Duodenal mucosa (tissue), 2 donors: ENCODE measurements around the gene BICRA.
A peak's percentile ranks its signal among the peaks of the same experiment; 100 is the strongest.
"Not testable (repeated sequence)": the region's sequence is repeated elsewhere in the genome, so short reads cannot be mapped to it uniquely, and the experiment has no call there.

ENCODE experiments used
- H3K27ac ChIP-seq: one replicate; pipeline ENCODE4 v1.7.0; 2013; ENCODE audit warnings: low read depth, low read length
- H3K27me3 ChIP-seq, 2 donors: one replicate each; pipeline ENCODE4 v1.7.0; 2013; ENCODE audit warnings: low read length in 2 of 2, control low read depth in 1 of 2; ENCODE audit not compliant: insufficient read depth in 2 of 2, control insufficient read depth in 1 of 2
- H3K36me3 ChIP-seq, 2 donors: one replicate each; pipeline ENCODE4 v1.7.0; 2013; ENCODE audit warnings: low read length in 2 of 2, control low read depth in 1 of 2; ENCODE audit not compliant: insufficient read depth in 2 of 2, control insufficient read depth in 1 of 2
- H3K4me1 ChIP-seq, 2 donors: one replicate each; pipeline ENCODE4 v1.7.0; 2013; ENCODE audit warnings: low read length in 2 of 2, control low read depth in 1 of 2; ENCODE audit not compliant: insufficient read depth in 2 of 2, control insufficient read depth in 1 of 2
- H3K4me3 ChIP-seq, 2 donors: one replicate each; pipeline ENCODE4 v1.7.0; 2013; ENCODE audit warnings: low read length in 2 of 2, low read depth in 1 of 2
- H3K9ac ChIP-seq, 2 donors: one replicate each; pipeline ENCODE4 v1.7.0; 2013; ENCODE audit warnings: low read length in 2 of 2, low read depth in 1 of 2
- H3K9me3 ChIP-seq, 2 donors: one replicate each; pipeline ENCODE4 v1.7.0; 2013; ENCODE audit warnings: low read length in 2 of 2, control low read depth in 1 of 2; ENCODE audit not compliant: control insufficient read depth in 1 of 2

Gene BICRA

GRCh38 chr19:47630594-47630993, 21.7 kb downstream of the BICRA start:
- no peaks in the 10 kb centered on the region for H3K9me3 ChIP-seq
- H3K27me3 ChIP-seq = no peaks in the 10 kb centered on the region
- H3K4me1 ChIP-seq = peaks cover 22 to 38% of the 10 kb centered on the region in 2 donors
- no peak overlapping the region for H3K9ac ChIP-seq
- no peak overlapping the region for H3K27ac ChIP-seq
- no peak overlapping the region for H3K4me3 ChIP-seq
- H3K36me3 ChIP-seq = no peaks in the 10 kb centered on the region

- Histone ChIP-seq H3K9me3 (no peaks in the 10 kb centered on the region), H3K9ac (no peak overlapping the region), H3K36me3 (no peaks in the 10 kb centered on the region), H3K4me3 (no peak overlapping the region), H3K4me1 (peaks cover 15 to 33% of the 10 kb centered on the region in 2 donors), H3K27ac (no peak overlapping the region), H3K27me3 (no peaks in the 10 kb centered on the region)
These were observed 22.9 kb downstream of the BICRA start for GRCh38 chr19:47631681-47632446.

- H3K36me3 ChIP-seq = no peaks in the 10 kb centered on the region
- H3K27ac ChIP-seq = no peak overlapping the region
These were observed 24.6 kb downstream of the BICRA start for GRCh38 chr19:47633517-47633916.

GRCh38 chr19:47633996-47634395, 25.1 kb downstream of the BICRA start:
- no peaks in the 10 kb centered on the region for H3K36me3 ChIP-seq
- H3K4me1 ChIP-seq = peaks cover 9 to 21% of the 10 kb centered on the region in 2 donors
- peak overlapping the region in 1 of 2 donors; percentile 32 for H3K9ac ChIP-seq
- H3K9me3 ChIP-seq = no peaks in the 10 kb centered on the region
- no peaks in the 10 kb centered on the region for H3K27me3 ChIP-seq
- H3K4me3 ChIP-seq = peak overlapping the region in 1 of 2 donors; percentile 19
- no peak overlapping the region for H3K27ac ChIP-seq

More at GRCh38 chr19:47633517-47633916, 24.6 kb downstream of the BICRA start:
- Histone ChIP-seq H3K9ac (no peak overlapping the region), H3K9me3 (no peaks in the 10 kb centered on the region), H3K4me3 (peak overlapping the region in 1 of 2 donors; percentile 19), H3K27me3 (no peaks in the 10 kb centered on the region), H3K4me1 (peaks cover 9 to 22% of the 10 kb centered on the region in 2 donors)

GRCh38 chr19:47635152-47635754, 26.3 kb downstream of the BICRA start:
- H3K27ac ChIP-seq = not testable (repeated sequence)

GRCh38 chr19:47637550-47637949, 28.6 kb downstream of the BICRA start:
- peaks cover 9 to 17% of the 10 kb centered on the region in 2 donors for H3K4me1 ChIP-seq
- no peak overlapping the region for H3K9ac ChIP-seq
- H3K27ac ChIP-seq = no peak overlapping the region
- H3K36me3 ChIP-seq = no peaks in the 10 kb centered on the region
- H3K9me3 ChIP-seq = no peaks in the 10 kb centered on the region
- H3K27me3 ChIP-seq = no peaks in the 10 kb centered on the region
- H3K4me3 ChIP-seq = no peak overlapping the region

More at GRCh38 chr19:47635152-47635754, 26.3 kb downstream of the BICRA start:
- not testable (repeated sequence) for H3K9ac ChIP-seq, H3K36me3 ChIP-seq, H3K9me3 ChIP-seq, H3K27me3 ChIP-seq, H3K4me3 ChIP-seq
- peaks cover 9 to 21% of the 10 kb centered on the region in 2 donors for H3K4me1 ChIP-seq

- H3K36me3 ChIP-seq = peaks cover 0 to 6% of the 10 kb centered on the region in 2 donors
- no peak overlapping the region for H3K9ac ChIP-seq
- peaks cover 0 to 8% of the 10 kb centered on the region in 2 donors for H3K4me1 ChIP-seq
- H3K27me3 ChIP-seq = no peaks in the 10 kb centered on the region
- no peaks in the 10 kb centered on the region for H3K9me3 ChIP-seq
- no peak overlapping the region for H3K4me3 ChIP-seq
- H3K27ac ChIP-seq = no peak overlapping the region
These were observed 33.1 kb downstream of the BICRA start for GRCh38 chr19:47641891-47642485.

- Histone ChIP-seq H3K9me3 (no peaks in the 10 kb centered on the region), H3K4me1 (peaks cover 0 to 15% of the 10 kb centered on the region in 2 donors), H3K27me3 (no peaks in the 10 kb centered on the region), H3K36me3 (peaks cover 0 to 7% of the 10 kb centered on the region in 2 donors), H3K4me3 (no peak overlapping the region), H3K27ac (no peak overlapping the region), H3K9ac (no peak overlapping the region)
These were observed 34.3 kb downstream of the BICRA start for GRCh38 chr19:47643281-47643680.

- H3K4me1 ChIP-seq = peaks cover 0 to 16% of the 10 kb centered on the region in 2 donors
- no peaks in the 10 kb centered on the region for H3K9me3 ChIP-seq
- no peak overlapping the region for H3K9ac ChIP-seq
- H3K27ac ChIP-seq = no peak overlapping the region
- H3K4me3 ChIP-seq = no peak overlapping the region
- no peaks in the 10 kb centered on the region for H3K27me3 ChIP-seq
- H3K36me3 ChIP-seq = peaks cover 0 to 7% of the 10 kb centered on the region in 2 donors
These were observed 35.3 kb downstream of the BICRA start for GRCh38 chr19:47644199-47644598.
